HG02759 (cell line): Measurements from ENCODE around the gene RXRA.

Experiments used
- ATAC-seq: cut with Tn5 transposase; IDR thresholded peaks from one replicate; pipeline ENCODE4 v1.9.1; 2021; ENCODE audit warnings: mild to moderate bottlenecking, moderate library complexity; ENCODE audit not compliant: unreplicated experiment

RXRA gene

DNA sequence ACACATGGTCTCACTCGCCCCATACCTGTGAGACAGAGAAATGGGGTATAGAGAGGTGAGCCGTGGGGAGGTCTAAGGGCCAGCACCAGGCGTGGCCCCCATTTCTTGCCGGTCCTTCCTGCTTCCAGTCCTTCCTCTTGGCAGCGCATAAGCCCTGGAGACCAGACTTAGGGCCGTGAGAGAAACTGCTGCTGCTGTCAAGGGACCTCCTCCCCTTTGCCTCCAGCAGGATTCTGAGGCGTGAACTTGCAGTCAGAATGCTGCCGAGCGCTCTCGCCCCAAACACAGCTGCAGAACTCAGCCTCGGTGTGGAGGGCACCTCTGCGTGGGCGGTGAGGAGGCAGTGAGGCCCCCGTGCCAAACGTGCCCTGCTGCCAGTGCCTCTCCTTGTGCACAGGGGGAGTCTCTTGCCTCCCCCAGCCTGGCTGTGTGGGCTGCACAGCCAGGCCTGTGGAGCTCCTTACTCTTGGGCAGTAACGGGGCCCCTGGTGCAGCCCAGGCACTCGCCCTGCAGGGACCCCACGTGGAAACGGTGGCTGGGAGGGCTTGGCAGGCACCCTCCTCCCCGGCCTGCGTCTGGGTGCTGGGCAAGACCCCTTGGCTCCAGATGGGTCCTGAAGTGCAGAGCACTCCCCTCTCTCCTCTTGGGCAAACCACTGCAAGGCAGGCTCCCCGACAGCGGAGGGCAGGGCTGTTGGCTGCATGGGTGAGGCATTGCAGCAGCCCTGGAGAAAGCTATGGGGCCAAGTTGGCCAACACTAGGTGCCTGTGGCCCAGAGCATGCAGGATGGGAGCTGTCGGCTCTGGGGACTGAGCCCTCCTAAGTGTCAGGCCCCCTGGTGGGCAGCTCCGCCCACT, 85.4 kb downstream of the RXRA start:
- no peak for ATAC-seq

DNA sequence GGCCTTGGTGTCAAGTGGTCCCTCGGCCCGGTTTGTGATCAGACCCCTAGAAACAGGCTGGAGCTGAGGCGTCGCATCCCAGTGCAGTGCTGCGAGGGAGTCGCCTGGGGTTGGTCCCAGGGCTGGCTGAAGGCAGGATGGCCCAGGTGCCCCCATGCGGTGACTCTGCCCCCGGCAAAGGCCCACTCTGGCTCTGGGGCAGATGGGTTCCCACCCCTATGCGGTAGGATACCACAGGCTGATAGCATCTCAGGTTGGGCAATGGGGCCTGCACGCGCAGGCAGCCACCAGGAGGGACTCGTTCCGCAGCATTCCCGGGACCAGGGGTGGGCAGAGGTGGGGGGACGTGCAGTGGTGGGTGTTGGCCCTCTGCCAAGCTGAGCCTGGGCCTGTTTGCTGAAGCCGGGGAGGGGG, 86.0 kb downstream of the RXRA start:
- ATAC-seq: no peak

GRCh38 chr9:134413112-134413715, 87.0 kb downstream of the RXRA start:
- no peak for ATAC-seq

GRCh38 chr9:134413890-134414623, 87.8 kb downstream of the RXRA start:
- no peak for ATAC-seq

DNA sequence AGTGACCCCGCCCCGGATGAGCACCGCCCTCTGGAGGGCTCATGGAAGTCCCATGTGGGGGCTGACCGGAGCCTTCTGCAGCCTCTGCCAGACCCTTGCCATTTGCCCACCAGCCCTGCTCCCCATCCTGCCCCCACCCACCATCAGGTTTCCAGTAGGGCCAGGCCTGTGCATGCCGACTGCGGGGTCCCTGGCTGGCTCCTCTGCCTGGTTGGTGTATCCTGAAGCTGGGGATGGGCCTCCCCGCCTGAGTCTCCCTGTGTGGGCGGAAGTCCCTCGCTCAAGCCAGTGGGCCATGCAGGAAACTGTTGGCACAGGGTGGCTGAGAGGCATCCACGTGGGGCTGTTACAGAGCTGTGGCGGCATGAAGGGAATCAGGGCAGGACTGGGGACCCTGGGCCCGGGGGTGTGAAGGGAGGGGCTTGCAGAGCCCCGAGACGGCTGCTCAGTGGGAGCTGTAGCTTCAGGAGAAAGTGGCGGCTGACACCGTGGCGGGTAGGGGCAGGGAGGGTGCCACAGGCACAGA, 88.7 kb downstream of the RXRA start:
- ATAC-seq: no peak

GRCh38 chr9:134416385-134417015, 90.2 kb downstream of the RXRA start:
- no peak for ATAC-seq

DNA sequence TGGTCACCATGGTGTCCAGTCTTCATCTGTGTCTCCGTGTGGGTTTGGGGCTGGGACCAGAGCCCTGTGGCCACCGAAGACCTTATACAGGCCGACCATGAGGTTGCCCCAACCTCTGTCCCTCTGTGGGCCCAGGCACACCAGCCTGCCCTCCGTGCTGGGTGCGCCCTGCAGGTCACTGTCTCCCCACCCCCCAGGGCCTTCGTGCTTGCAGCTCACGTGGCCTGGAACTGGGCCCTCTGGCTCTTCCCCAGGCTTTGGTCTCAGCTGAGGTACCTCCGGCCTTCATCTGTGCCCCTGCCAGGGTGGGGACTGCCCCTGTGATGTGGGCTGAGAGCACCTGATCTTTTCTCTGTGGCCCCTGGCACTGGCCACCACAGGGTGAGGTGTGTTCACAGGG, 92.1 kb downstream of the RXRA start:
- no peak for ATAC-seq

- ATAC-seq: no peak
Observed at GRCh38 chr9:134419000-134419683, 92.9 kb downstream of the RXRA start.

- ATAC-seq: no peak
Observed at GRCh38 chr9:134419684-134420076, 93.4 kb downstream of the RXRA start.

DNA sequence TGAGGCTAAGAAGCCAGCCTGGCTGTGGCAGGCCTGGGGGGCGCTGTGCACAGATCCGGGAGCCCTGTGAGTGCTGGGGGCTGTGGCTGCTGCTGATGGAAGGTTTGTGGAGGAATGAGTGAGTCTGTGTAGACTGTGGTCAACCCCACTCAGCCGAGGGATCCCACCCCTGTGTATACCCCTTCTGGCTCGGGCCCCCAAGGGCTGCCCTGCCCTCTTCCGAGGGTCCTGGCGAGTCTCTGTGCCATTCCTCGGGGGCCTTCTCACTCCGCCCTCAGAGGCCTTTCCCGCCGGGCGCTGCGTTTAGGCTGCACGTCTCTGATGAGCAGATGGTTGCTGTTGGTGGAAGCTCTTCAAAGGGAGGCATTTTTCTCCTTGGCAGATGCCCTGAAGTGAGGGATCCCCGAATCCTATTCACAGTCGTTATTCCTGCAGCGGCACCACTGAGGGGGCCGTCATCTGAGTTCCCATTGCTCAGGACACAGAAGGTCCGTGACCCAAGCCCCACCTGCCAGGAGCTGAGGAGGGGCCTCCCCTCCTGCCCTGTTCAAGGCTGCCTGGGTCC, 94.1 kb downstream of the RXRA start:
- ATAC-seq: no peak

DNA sequence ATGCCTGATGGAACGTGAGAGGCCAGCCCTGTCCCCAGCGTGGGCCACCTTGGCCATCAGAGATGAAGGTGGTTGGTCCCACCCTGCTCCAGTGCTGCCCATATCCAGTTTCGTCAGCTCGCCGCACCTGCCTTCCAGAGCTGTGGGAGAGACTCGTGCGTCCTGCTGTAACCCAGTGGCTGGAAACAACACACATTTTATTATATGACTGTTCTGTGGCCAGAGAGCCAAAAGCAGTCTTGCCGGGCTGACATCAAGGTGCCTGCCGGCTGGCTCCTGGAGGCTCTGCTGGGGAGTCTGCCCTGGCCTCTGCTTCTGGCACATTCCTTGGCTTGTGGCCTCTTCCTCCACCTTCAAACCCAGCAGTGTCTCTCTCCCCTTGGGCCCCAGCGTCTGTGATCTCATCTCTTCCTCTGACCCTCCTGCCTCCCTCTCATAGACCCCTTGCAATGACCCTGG, 94.7 kb downstream of the RXRA start:
- ATAC-seq: no peak

DNA sequence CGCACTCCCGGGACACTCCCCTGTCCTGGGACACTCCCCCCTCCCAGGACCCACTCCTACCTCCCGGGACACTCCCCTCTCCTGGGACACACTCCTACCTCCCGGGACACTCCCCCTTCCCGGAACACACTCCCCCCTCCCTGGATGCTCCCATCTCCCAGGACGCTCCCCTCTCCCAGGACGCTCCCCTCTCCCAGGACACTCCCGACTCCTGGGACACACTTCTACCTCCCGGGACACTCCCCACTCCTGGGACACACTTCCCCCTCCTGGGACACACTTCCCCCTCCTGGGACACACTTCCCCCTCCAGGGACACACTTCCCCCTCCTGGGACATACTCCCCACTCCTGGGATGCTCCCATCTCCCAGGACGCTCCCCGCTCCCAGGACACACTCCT, 95.6 kb downstream of the RXRA start:
- no peak for ATAC-seq

DNA sequence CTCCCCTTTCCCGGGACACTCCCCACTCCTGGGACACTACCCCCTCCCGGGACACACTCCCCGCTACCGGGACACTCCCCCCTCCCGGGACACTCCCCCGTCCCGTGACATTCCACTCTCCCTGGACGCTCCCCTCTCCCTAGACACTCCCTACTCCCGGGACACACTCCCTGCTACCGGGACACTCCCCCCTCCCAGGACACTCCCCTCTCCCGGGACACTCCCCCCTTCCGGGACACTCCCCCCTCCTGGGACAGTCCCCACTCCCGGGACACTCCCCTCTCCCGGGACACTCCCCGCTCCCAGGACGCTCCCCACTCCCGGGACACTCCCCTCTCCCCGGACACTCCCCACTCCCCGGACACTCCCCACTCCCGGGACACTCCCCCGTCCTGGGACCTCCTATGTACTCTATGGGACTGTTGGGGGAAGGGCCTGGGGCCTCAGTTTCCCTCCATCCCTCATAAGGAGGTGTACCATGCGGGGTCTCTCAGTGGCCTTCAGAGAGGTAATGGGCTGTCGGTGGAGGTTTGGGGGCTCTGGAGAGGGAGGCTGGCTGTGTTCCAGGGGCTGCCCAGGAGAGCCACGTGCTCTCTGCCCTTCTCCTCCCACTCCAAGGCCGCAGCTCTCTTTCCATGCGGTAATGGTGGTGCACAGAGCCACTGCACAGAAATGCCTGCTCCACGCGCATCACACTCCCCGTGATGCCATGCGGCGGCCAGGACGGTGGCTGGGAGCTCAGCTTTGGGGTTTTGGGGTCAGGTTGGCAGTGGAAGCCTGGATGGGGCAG, 96.2 kb downstream of the RXRA start:
- ATAC-seq: no peak

DNA sequence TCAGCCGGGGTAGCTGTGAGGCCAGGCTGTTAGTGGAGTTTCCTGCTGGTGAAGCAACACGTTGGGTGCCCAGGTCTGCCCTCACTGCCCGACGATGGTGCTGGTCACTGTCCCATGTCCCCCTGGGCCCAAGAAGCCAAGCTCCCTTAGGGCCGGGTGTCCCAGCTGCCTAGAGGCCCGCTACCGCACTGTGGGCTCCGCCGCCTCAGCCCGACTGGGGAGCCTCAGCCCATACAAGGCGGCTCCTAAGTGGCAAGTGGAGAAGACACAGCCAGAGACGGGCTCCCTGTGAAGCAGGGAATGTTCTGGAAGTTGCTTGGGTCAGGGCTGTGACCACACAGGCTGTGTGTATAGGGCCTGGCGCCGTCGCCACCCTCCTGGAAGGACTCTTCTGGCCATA, 96.9 kb downstream of the RXRA start:
- ATAC-seq: no peak

DNA sequence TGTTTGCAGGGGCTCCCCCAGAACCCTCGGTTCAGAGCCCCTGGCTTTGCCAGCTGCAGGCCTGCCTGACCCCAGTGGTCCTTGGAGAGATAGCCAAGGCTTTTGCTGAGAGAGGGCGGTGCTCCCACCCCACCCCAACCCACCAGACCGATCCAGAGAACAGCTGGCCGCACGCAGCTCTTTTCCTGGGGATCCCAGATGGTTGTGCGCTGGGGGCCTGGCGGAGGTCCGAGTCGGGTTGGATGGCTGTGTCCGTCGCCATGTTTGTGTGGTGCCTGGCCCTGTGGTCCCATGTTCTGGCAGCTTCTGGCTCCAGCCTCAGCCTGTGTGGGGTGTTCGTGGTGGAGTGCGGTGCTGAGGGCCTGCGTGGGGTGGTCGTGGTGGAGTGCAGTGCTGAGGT, 97.5 kb downstream of the RXRA start:
- no peak for ATAC-seq

- ATAC-seq: no peak
Observed at GRCh38 chr9:134424818-134425217, 98.6 kb downstream of the RXRA start.

DNA sequence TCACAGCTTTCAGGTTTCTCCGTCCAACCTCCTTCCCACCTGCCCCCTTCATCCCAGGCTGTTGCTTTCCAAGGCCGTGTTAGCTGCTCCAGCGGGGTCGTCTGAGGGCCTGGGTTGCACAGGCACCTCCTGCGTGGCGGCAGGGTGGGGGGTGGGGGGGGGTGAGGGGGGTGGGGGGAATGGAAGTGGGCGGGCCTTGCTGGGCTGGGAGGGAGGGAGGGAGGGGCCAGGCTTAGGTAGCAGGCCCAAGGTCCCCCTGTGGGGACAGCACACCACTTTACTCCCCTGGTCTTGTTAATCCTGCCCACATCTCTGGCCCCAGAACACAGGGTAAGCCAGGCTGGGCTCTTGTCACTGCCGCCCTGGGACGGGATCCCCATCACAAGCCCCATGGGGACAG, 99.1 kb downstream of the RXRA start:
- no peak for ATAC-seq

DNA sequence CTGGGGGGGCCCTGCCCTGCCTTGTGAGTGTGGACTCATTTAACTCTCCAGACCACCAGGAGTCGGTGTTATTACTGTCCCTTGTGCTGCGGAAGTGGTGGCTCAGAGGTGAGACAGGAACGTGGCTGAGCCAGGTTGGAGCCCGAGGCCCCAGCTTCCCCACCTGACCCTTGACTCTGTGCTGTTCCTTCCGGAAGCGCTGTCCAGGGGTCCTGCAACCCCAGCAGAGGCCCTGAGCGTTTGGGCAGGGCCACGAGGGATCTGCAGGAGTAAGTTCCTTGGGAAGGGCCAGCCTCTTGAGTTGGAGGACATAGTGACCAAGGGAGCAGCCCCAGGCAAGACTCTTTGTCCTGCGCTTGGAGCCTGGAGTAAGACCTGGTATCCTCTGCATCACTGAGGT, 99.6 kb downstream of the RXRA start:
- no peak for ATAC-seq

- no peak for ATAC-seq
Observed at GRCh38 chr9:134426436-134426835, 100.2 kb downstream of the RXRA start.
